HG02610 (cell line): ENCODE results near the gene HECW1.

Experiments used
- ATAC-seq: cut with Tn5 transposase; IDR thresholded peaks from one replicate; pipeline ENCODE4 v1.9.1; 2021; ENCODE audit warnings: mild to moderate bottlenecking, moderate library complexity; ENCODE audit not compliant: unreplicated experiment

The HECW1 gene

DNA sequence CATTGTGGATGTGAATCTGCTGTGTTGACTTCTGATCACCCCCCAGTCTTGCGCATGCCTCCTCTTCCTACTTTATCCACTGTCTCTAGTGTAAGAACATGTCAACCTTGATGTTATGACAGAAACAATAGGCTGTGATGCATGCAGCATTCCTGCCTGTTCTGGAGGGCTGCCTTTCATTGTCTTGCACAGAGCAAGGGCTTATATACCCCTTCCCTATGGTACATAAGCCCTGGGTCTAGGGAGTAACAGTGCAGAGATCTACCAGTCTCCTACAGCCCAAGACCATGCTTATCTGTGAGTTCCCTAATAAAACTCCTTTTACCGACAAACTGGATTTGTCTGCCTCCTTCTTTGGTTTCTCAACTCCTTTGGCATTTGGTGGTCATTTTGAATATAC is 293.5 kb downstream of the HECW1 start:
- ATAC-seq: no peak

DNA sequence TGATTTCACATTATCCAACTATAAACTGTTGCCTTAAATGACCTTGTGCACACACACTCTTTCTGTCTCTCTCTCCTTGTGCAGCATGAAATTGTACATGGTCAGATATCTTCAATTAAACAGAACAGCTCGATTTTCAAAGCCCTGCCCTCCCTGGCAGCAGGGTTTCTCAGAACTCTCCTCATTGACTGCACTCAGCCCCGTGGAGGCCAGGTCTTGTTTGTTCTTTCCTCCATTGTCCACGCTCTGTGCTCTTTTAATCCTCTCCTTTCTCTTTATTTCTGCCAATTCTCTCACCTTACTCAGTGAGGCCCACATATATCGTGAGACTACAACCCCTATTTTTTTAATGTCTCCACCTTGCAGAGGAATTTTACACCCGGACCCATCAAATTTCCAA is 294.5 kb downstream of the HECW1 start:
- ATAC-seq: no peak

DNA sequence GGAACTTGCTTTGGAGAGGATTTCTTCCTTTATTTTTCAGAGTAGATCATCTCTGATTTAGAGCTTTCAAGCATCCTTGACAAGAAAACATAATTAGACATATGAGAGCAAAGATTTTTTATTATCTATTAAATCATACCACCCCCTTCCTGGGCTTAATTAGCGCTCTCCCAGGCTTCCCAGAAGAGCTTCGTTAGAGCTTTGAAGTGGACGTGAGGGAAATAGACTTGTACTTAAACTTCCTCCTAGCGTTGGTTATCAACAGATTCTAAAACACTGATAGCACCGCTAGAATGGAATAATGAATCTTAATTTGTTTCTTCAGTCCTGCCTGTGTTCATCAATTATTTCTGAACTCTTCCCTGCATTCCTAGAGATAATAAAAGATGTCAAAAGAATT is 296.5 kb downstream of the HECW1 start:
- no peak for ATAC-seq

DNA sequence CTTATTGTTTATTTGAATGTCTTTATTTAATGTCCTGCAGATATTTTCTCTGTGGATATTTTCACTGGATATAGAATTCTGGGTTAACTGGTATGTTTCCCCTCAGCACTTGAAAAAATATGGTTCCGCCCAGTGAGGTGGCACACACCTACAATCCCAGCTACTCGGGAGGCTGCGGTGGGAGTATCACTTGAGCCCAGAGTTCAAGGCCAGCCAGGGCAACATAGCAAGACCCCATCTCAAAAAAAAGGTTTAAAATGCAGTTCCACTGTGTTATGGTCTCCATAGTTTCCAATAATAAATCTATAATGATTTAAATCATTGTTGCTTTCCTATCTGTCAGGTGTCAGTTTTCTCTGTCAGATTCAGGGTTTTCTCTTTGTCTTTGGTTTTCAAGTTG is 305.0 kb downstream of the HECW1 start:
- no peak for ATAC-seq

DNA sequence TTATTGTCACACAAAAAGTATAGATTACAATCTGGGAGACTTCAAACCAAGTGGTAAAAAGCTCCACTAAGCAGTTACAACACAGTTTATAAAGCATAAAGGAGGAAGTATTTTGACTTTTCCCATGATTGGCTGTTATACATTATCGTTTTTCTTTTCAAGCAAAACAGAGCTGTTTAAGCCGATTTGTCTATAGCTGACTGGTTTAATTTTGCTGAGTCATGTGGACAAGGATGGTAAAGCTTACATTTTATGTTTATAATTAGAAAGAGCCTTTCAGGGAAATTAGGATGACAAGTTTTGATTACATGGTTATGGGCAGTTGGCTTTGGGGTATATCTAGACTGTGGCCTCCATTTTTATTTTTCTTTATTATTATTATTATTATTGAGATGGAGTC is 318.0 kb downstream of the HECW1 start:
- ATAC-seq: no peak

DNA sequence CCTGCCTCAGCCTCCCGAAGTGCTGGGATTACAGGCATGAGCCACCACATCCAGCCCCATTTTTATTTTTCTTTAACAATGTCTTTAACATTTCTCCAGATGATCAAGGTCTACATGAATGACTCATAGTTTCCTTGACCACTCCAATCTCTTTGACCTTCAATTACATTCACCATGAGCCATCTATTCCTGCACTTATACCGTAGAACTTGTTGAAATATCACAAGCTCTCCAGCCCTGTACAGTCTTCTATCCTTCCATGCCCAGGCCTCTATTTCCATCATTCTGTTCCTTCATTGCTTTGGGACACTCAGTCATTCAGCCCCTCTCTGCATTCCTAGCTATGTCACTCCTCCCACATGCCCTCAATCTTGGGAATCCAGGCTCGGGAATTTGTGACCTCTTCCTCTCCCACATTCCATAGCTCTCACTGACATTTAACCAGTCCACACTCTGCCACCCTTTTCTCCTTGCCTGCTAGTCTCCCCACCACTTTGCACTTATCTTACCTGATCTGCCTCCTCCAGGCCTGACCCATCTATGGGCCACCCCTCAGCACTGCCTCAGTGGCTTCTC is 318.7 kb downstream of the HECW1 start:
- ATAC-seq: no peak

DNA sequence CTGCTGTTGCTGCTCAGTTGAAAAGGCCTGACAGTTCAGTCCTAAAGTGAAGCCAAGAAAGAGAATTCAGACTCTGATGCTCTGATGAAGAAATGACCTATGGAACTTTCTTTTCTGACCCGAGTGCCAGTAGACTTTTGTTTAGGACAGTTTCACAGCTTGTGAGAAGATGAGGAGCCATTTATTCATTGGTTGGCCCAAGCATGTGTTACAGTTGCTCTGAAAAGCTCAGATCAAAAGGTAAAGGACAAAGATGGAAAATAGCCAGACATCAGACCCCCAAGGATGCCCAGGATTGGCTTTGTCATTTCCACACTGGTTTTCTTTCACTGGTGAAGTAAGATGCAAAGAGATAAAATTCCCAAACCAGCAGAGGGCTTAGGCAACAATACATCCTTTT is 321.2 kb downstream of the HECW1 start:
- no peak for ATAC-seq

DNA sequence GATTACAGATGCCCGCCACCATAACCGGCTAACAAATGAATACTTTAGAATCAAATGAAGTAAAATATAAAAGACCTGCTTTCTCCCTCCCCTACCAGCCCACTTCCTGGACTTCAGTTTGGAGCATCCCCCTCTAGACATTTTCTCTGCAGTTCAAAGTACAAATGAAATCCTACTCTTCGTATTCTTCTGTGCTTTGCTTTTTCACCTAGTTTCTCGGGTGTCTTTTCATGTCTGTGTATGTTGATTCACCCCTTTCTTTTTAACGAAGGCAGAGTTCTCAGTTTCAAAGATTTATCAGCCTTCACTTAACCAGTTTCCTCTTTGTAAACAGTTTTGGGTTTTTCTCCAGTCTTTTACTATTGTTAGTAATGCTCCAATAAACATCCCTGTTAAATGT is 324.6 kb downstream of the HECW1 start:
- no peak for ATAC-seq

DNA sequence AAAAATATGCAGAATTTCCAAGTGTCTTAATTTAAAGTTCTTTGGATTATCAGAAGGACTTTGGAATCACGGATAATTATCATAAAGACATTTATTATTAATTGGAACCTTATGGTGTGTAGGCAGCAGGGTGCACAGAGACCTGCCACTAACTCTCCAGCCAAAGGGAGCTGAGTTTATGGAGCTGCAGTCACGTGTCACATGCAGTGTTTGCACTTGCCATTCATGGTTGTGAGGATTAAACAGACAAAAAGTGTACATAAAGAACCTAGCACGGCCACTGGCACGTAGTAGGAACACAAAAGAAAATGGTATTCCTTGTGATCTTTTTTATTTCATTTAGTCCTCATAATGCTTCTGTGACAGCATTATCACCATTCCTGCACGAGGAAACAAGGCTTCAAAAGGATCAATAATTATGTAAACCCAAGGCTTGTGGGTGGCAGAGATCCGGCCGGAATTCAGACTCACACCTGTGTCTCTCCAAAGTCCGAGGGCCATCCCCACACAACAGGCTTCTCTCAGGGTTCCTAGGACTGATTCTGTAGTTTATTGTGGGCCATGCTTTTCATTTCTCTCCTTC is 326.5 kb downstream of the HECW1 start:
- ATAC-seq: no peak

DNA sequence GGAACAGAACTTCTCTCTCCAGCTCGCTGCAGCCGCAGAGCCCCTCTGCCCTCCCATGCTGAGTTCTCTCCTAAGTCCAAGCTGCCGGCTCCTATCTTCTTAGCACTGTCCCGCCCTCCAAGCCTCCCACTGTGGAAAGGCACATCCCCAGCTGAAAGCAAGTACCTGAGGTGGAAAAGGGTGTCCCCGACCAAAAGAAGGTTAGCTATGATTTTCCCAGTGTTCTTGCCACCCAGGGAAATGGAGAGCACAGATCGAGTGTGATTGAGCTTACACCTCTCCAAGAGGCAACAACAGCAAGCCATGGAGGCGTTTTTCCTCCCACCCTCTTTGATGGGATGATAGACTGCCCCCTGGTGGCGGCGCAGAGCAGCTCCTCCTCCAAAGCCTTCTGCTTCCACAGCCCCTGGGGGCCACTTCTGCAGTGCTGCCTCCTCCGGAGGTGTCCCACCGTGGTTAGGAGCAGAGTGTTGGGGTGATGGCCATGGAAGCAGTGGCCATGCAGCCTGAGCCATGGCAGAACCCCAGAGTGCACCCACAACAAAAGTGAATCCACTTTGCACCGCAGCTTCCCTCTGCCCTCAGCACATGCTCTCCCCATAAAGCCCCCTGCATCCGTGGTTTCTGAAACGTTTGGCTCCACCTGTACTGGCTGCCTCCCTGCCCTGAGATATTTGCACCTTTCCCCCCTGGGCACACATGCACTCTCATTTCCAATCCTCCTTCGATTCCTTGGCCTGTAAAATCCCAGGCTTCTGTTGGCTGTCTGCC is 327.4 kb downstream of the HECW1 start:
- ATAC-seq: peak; percentile 58

DNA sequence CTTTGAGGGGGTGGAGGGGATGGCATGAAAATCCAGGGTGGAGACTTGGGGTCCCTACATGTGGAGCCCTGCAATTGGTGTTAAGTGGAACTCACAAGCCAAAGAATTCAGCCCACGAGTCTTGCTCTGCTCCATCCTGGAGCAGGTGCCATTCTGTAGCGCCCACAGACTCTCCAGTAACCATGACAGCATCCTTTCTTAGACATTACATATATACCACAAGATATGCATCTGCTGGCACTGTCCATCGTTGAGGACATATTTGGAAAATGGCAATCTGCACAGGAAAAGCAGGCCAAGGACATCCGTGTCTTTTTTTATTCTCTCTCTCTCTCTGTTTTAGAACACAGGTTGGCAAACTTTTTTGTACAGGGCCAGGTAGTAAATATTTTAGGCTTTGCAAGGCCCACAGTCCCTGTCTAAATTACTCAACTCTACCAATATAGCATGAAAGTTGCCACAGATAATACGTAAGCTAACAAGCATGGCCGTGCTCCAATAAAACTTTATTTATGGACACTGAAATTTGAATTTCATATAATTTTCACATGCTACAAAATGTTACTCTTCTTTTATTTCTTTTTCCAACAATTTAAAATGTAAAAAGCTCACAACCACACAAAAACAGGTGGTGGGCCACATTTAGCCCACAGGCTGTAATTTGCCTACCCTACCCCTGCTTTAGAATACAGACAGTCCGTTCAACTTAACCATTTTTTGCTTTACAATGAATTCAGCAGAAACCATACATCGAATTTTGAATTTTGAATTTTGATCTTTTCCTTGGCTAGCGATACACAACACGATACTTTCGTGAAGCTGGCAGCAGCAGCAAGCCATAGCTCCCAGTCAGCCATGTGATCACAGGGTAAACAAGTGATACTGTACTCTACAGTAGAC is 329.0 kb downstream of the HECW1 start:
- ATAC-seq: no peak

DNA sequence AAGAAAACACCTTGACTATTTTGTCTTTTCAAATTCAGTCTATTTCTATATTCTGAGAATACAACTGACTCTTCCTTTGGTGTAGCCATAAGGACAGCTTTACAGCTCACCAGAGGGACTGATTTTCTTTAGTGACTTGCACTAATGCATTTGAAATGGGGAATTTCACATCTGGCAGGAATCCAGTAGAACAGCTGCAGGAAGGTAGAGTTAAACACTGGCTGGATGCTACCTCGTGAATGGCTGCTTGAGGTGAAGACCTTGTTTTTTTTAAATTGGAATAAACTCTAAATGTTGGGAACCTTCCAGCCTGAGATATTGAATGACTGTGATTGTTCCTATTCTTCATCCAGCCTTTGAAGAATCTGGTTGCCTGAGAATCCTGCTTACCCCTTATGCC is 330.9 kb downstream of the HECW1 start:
- no peak for ATAC-seq

DNA sequence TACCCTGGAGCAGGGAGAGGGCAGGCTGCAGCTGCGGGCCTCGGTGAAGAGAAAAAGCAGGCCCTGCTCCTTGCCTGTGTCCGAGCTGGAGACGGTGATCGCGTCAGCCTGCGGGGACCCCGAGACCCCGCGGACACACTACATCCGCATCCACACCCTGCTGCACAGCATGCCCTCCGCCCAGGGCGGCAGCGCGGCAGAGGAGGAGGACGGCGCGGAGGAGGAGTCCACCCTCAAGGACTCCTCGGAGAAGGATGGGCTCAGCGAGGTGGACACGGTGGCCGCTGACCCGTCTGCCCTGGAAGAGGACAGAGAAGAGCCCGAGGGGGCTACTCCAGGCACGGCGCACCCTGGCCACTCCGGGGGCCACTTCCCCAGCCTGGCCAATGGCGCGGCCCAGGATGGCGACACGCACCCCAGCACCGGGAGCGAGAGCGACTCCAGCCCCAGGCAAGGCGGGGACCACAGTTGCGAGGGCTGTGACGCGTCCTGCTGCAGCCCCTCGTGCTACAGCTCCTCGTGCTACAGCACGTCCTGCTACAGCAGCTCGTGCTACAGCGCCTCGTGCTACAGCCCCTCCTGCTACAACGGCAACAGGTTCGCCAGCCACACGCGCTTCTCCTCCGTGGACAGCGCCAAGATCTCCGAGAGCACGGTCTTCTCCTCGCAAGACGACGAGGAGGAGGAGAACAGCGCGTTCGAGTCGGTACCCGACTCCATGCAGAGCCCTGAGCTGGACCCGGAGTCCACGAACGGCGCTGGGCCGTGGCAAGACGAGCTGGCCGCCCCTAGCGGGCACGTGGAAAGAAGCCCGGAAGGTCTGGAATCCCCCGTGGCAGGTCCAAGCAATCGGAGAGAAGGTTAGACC is 332.5 kb downstream of the HECW1 start:
- no peak for ATAC-seq

DNA sequence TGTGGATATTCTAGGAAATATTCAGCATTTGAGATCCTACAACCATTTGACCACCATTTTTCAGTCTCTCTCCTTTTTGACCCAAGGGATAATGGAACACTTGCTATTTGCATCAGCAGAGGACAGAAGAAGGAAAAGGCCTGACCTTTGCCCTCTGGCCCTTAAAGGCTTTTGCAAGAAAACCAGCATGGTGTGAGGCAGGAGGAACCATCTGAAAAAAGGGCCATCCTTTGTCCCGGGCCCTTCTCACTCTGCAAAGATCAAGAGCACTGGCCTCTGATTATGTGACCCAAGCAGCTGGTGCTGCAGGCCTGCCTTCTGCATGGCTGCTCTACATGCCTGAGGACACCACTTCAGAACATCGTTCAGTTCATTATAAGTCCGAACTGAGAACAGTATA is 337.1 kb downstream of the HECW1 start:
- no peak for ATAC-seq

DNA sequence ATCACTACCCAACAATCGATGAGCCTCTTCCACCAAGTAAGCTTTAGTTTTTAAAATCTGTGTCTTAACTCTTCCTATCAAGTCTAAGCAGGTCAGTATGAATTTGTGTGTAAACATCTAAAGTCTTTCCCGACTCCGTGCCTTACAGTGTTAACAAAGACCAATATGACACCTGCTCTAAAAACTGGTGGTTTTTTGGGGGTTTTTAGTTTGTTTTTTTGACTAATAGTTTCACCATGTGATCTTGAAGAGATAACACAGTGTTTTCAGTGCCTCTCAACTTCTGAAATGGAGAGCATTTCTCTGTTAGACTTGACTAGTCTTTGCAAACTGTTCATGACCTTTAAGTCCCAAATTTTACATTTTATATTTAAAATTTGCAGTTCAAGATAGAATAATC is 338.4 kb downstream of the HECW1 start:
- ATAC-seq: peak; percentile 58

DNA sequence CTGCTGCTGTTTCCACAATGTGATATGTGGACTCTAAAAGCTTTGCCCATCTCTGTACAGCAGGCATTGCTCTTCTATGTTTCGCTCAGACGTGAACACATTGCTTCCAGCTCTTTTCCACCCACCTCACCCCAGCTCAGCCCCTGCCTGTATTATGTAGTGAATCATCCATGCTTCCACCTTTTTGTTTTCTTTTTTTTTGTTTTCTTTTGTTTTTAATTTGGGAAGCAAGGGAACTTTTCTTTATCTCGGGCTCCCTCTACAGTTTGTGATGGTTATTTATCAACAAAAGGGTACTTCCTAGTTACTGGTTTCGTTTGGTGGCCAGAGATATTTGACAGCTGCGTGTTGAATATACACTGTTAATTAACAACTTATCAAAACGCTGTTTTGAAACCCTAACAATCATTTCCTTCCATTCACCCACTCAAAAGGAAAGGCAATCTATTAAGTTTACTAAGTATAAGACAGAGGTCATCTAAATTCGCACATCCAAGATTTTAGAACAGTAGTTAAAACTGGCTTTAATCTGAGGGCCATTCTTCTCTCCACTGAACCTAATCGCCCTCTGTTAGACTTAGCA is 342.6 kb downstream of the HECW1 start:
- ATAC-seq: no peak

DNA sequence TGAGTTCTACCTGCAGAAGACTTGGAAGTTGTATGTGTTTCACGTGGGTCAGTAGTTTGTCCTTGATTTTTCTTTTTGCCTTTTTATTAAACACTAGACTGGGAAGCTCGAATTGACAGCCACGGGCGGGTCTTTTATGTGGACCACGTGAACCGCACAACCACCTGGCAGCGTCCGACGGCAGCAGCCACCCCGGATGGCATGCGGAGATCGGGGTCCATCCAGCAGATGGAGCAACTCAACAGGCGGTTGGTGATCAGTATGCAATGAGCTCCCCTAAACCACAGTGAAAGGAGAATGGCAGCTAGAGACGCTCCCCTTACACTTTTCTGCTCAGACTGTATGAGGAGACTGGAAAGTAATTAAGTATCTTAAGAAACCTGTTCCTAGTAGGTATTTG is 343.8 kb downstream of the HECW1 start:
- no peak for ATAC-seq

DNA sequence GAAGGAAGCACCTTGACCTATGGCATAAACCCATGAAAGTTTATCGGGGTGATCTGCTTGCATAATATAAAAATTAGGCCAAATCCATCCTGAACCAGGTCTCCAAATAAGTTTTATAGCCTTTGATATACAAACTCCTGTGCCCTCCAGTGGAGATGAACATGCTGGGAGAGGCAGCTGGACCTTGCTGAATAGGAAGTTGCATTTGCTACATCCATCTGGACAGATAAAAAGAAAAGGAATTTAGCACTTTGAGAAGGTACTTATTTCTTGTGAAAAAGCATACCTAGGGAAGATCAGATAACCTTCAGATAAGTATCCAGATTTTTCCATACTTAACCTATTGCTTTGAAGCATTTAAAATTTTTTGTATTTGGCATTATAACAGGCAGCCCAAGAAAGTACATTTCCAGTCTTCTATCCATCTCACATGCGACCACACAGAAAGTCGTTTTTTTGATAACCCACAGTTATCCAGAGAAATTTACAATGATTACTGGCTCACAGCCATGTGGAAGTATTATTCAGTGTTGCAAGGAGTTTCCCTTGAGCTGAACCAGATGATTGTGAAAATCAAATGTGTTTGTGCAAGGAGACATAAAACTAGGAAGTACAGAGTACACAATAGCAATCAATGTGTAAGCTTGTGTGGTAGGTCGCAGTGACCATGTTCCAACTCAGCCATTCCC is 346.0 kb downstream of the HECW1 start:
- no peak for ATAC-seq

DNA sequence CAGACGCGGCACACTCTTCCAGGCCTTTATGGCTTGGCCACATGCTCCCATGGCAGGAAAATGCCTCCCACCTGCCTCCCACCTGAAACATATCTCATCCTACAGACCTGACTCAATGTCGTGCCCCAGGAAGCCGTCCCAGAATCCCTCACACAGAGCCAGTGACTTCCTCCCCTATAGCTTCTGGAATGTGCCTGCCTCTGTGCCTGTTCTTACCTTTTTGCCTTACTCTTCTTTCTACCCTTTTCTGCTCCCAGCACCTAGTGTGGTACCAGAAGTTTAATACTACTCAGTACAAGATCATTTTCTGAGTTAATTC is 346.5 kb downstream of the HECW1 start:
- no peak for ATAC-seq
